DOHH2 (cell line): ENCODE results near the gene WDR91.

Experiments
- H3F3A ChIP-seq: fragments of 200-600 bp; sonication (generic), shearing (Covaris generic); 2 replicates; pipeline ENCODE4 v1.6.0; 2016; ENCODE audit warnings: antibody characterized with exemption, mild to moderate bottlenecking; ENCODE audit not compliant: control insufficient read depth, insufficient read depth
- H3K27ac ChIP-seq: fragments of 200-600 bp; sonication (generic); 2 replicates; pipeline ENCODE4 v1.5.1; 2014; ENCODE audit warnings: low read depth, mild to moderate bottlenecking, low read length, moderate library complexity
- H3K27me3 ChIP-seq: fragments of 200-600 bp; sonication (generic); 2 replicates; pipeline ENCODE4 v1.6.1; 2014; ENCODE audit warnings: mild to moderate bottlenecking, low read length, mixed read lengths; ENCODE audit not compliant: control insufficient read depth
- H3K36me3 ChIP-seq: fragments of 200-600 bp; sonication (generic); 2 replicates; pipeline ENCODE4 v1.6.1; 2014; ENCODE audit warnings: mild to moderate bottlenecking, low read length, moderate library complexity, mixed read lengths; ENCODE audit not compliant: control insufficient read depth
- H3K4me1 ChIP-seq: fragments of 200-600 bp; sonication (generic); 2 replicates; pipeline ENCODE4 v1.6.1; 2014; ENCODE audit warnings: mild to moderate bottlenecking, low read length, mixed read lengths; ENCODE audit not compliant: control insufficient read depth
- H3K4me2 ChIP-seq: fragments of 200-600 bp; sonication (generic); 2 replicates; pipeline ENCODE4 v1.6.0; 2014; ENCODE audit warnings: mild to moderate bottlenecking, low read length, moderate library complexity
- H3K4me3 ChIP-seq: fragments of 200-600 bp; sonication (generic); 2 replicates; pipeline ENCODE4 v1.5.1; 2014; ENCODE audit warnings: mild to moderate bottlenecking, low read length, mixed read lengths
- H3K79me2 ChIP-seq: fragments of 200-600 bp; sonication (generic); 2 replicates; pipeline ENCODE4 v1.6.1; 2014; ENCODE audit warnings: mild to moderate bottlenecking, low read length, mixed read lengths; ENCODE audit not compliant: control insufficient read depth
- H3K9me2 ChIP-seq: fragments of 200-600 bp; sonication (generic); replicated peaks from 2 replicates; pipeline ENCODE4 v1.6.1; 2014; ENCODE audit warnings: mild to moderate bottlenecking, low read length, mixed read lengths; ENCODE audit not compliant: control insufficient read depth
- H3K9me3 ChIP-seq: fragments of 200-600 bp; sonication (generic); 2 replicates; pipeline ENCODE4 v1.6.1; 2014; ENCODE audit warnings: antibody characterized with exemption, low read length, mixed read lengths; ENCODE audit not compliant: control insufficient read depth, insufficient read depth
- H4K20me1 ChIP-seq: fragments of 200-600 bp; sonication (generic); 2 replicates; pipeline ENCODE4 v1.6.0; 2014; ENCODE audit warnings: low read depth, mild to moderate bottlenecking, antibody characterized with exemption, low read length, moderate library complexity; ENCODE audit not compliant: control insufficient read depth, insufficient read depth
- CTCF ChIP-seq: fragments of 200-600 bp; sonication (generic); IDR thresholded peaks from one replicate; pipeline ENCODE4 v1.5.1; 2014; ENCODE audit warnings: antibody characterized with exemption, mild to moderate bottlenecking, low read depth, low read length; ENCODE audit not compliant: poor library complexity, severe bottlenecking
- EZH2phosphoT487 ChIP-seq: fragments of 200-600 bp; sonication (generic); IDR thresholded peaks from 2 replicates; pipeline ENCODE4 v1.6.1; 2017; ENCODE audit warnings: borderline replicate concordance, mild to moderate bottlenecking, antibody characterized with exemption, low read length, moderate library complexity, mixed read lengths

WDR91 gene

GRCh38 chr7:135143885-135144668 lies 67.2 kb downstream of the WDR91 start:
- TF ChIP-seq CTCF (no peak), EZH2phosphoT487 (no peak)
- Histone ChIP-seq H3K79me2 (no peaks in the 10 kb centered on the region), H3K9me3 (no peaks in the 10 kb centered on the region), H3K9me2 (no peaks in the 10 kb centered on the region), H3K4me2 (no peak overlapping the region), H3K4me1 (peaks cover 20% of the 10 kb centered on the region), H3K4me3 (no peak overlapping the region), H3K27me3 (no peaks in the 10 kb centered on the region), H4K20me1 (no peaks in the 10 kb centered on the region), H3K27ac (no peak overlapping the region), H3F3A (no peaks in the 10 kb centered on the region), H3K36me3 (no peaks in the 10 kb centered on the region)
